Measurements from ENCODE around the gene SH3RF3. TPM values are rescaled to one million over a fixed set of nuclear protein-coding genes. Genes with fewer than 3 reads are reported as not detected.
A peak's percentile ranks its signal among the peaks of the same experiment; 100 is the strongest.

SH3RF3 gene
- total RNA-seq, 4 donors from 2014 or later, result 2.4 to 5.5 (median 2.9) TPM

DNA sequence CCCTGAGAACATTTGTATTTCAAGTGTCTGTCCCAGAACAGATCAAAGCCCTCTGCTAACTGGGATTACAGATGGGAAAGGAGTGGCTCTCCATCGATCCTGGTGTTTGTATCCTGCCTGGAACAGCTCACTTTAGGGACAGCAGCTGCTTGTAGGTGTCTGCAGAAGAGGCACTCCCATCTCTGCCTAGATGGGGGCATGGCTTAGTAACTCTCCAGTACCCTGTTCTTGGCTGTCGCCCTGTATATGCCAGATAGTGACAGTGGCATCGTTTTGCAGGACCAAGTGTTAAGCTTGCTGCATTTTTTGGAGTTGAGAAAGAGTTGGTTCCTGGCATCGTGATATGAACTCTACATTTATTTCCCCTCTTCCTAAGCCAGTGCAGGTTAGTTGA lies 189.9 kb downstream of the SH3RF3 start:
- no peaks in the 10 kb centered on the region for H3K9me3 ChIP-seq
- WGBS, 2 donors, result 28 to 33% methylated on average over 2 to 3 of the region's 4 CpGs
- H3K4me1 ChIP-seq, result peaks cover 11 to 71% (median 50%) of the 10 kb centered on the region in 3 donors
- no peaks in the 10 kb centered on the region for H3K36me3 ChIP-seq
- intact Hi-C loops (cut with DNase I), result no loop called here
- H3K27me3 ChIP-seq, result no peaks in the 10 kb centered on the region
- peak overlapping the region in 1 of 4 donors; percentile 39 for H3K4me3 ChIP-seq
- DNase-seq, result no peak
- peak overlapping the region; percentile 55 to 89 (median 75) for H3K27ac ChIP-seq
- TF ChIP-seq POLR2A (IDR thresholded peaks at IDR 0.05), result no peak
- TF ChIP-seq, protein P1, sequence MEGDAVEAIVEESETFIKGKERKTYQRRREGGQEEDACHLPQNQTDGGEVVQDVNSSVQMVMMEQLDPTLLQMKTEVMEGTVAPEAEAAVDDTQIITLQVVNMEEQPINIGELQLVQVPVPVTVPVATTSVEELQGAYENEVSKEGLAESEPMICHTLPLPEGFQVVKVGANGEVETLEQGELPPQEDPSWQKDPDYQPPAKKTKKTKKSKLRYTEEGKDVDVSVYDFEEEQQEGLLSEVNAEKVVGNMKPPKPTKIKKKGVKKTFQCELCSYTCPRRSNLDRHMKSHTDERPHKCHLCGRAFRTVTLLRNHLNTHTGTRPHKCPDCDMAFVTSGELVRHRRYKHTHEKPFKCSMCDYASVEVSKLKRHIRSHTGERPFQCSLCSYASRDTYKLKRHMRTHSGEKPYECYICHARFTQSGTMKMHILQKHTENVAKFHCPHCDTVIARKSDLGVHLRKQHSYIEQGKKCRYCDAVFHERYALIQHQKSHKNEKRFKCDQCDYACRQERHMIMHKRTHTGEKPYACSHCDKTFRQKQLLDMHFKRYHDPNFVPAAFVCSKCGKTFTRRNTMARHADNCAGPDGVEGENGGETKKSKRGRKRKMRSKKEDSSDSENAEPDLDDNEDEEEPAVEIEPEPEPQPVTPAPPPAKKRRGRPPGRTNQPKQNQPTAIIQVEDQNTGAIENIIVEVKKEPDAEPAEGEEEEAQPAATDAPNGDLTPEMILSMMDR (IDR thresholded peaks at IDR 0.05), result no peak

DNA sequence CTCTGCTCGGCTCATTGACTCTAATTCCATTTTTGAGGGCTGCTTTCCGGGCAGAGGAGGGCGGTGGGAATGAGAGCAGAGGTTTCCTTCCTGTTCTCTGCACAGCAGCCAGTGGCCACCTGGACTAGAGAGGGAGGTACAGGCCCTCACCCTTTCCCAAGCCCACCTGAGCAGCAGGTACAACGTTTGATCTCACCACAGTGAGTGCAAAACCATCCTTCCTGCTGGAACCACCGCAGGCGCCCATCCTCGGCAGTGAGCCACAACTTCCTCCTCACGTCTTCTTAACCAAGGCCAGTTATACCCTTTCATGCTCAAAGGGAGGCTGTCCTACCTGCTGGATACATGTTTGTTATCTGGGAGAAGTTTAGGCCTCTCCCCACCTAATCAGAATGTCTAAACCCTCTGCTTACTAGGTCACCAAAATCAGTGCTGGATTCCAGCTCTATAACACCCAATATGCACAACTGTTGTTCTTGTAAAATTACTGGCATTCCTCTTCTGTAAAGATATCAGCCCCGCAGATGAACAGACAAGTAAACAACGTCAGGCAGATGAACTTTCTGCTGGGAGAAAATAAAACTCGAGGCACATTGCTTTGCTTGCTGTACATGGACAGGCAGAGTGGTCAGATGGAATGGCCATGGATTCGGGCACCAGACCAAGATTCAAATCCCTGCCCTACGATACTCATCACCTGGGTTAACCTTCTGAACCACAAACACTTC lies 191.4 kb downstream of the SH3RF3 start:
- H3K4me3 ChIP-seq, result no peak overlapping the region
- no peaks in the 10 kb centered on the region for H3K27me3 ChIP-seq
- TF ChIP-seq, protein P1 (IDR thresholded peaks at IDR 0.05), result no peak
- no peak for TF ChIP-seq POLR2A (IDR thresholded peaks at IDR 0.05)
- intact Hi-C loops (cut with DNase I), result no loop called here
- no peaks in the 10 kb centered on the region for H3K9me3 ChIP-seq
- H3K36me3 ChIP-seq, result no peaks in the 10 kb centered on the region
- DNase-seq, result no peak
- peaks cover 12 to 85% (median 62%) of the 10 kb centered on the region in 3 donors for H3K4me1 ChIP-seq
- WGBS, 2 donors, result 57 to 71% methylated on average over 11 of the region's 13 CpGs
- peak overlapping the region in 3 of 4 donors; percentile 38 to 89 (median 87) for H3K27ac ChIP-seq

DNA sequence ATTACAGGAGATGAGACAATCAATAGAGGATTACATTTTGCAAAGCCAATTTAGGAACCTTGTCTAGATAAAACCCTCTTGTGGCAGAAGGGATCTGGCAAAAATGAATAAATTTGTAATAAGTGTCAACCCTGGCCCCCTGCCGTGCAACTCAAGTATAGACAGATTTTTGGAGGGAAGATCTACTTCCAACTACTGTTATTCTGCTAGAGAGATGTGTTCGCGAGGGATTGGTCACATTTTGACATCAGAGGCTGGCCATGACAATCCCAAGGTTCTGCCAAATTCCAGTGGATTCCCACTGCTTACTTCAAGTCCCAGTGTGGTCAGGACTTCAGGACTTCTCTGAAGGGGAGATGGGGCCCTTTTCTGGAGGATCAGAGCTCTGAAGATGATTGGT lies 192.6 kb downstream of the SH3RF3 start:
- Histone ChIP-seq H3K27ac (peak overlapping the region; percentile 72 to 89 (median 85)), H3K9me3 (no peaks in the 10 kb centered on the region), H3K36me3 (no peaks in the 10 kb centered on the region), H3K4me3 (peak overlapping the region in 1 of 4 donors; percentile 8), H3K4me1 (peaks cover 18 to 97% (median 72%) of the 10 kb centered on the region in 3 donors), H3K27me3 (no peaks in the 10 kb centered on the region)
- intact Hi-C loops (cut with DNase I), result no loop called here
- no peak for TF ChIP-seq POLR2A (IDR thresholded peaks at IDR 0.05)
- TF ChIP-seq, protein P1 (IDR thresholded peaks at IDR 0.05), result peak in 2 of 6 experiments; percentile 16 to 25
- DNase-seq, result no peak
- 57 to 78% methylated on average over 3 of the region's 3 CpGs for WGBS, 2 donors

DNA sequence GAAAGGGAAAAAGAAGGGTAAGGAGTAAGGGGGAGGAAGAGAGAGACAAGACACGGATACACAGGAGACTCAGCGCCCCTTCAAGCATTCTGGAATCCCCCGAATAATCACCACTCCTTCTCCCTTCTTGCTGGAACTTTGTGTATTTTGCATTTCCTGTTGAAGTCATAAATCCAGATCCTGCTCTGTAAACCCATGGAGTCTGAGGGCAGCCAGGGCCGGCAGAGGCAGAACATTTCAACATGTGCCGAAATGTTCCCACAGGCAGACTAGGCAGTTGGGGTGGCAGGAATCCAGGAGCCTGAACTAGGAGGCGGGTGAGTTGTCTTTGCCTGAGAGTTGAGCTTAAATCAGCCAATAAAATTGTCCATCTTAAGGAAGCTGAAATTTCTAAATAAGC lies 193.1 kb downstream of the SH3RF3 start:
- intact Hi-C loops (cut with DNase I), result no loop called here

DNA sequence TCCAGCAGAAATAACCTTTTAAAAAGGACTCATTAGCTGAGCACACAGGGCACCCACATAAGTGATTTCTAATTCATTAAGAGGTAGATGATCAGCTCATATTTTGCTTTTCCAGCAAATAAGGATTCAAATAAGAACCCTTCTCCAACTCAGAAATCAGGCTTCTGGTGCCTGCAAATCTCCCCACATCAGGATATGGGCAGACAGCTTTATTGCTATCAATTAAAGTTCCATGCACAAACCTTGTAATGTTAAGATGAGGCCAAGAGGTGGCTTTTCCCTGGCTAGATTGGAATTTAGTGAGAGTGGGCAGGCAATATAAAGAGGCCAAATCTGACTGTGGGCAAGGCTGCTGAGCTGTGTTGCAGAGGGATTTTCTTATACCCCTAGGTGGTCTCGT lies 193.6 kb downstream of the SH3RF3 start:
- TF ChIP-seq POLR2A (IDR thresholded peaks at IDR 0.05), result no peak
- TF ChIP-seq, protein P1 (IDR thresholded peaks at IDR 0.05), result no peak
- intact Hi-C loops (cut with DNase I), result no loop called here
- peaks cover 18 to 92% (median 68%) of the 10 kb centered on the region in 3 donors for H3K4me1 ChIP-seq
- no peak overlapping the region for H3K4me3 ChIP-seq
- peak overlapping the region; percentile 44 to 89 (median 85) for H3K27ac ChIP-seq
- WGBS, 2 donors, result 64 to 78% methylated on average over 1 of the region's 1 CpG
- H3K27me3 ChIP-seq, result no peaks in the 10 kb centered on the region
- DNase-seq, result no peak
- no peaks in the 10 kb centered on the region for H3K36me3 ChIP-seq
- H3K9me3 ChIP-seq, result no peaks in the 10 kb centered on the region

More for the DNA sequence above, 193.1 kb downstream of the SH3RF3 start:
- WGBS, 2 donors, result 19 to 28% methylated on average over 4 to 6 of the region's 6 CpGs
- DNase-seq, result peak; percentile 28
- peak overlapping the region in 1 of 4 donors; percentile 8 for H3K4me3 ChIP-seq
- H3K9me3 ChIP-seq, result no peaks in the 10 kb centered on the region
- no peaks in the 10 kb centered on the region for H3K36me3 ChIP-seq
- no peaks in the 10 kb centered on the region for H3K27me3 ChIP-seq
- no peak for TF ChIP-seq POLR2A (IDR thresholded peaks at IDR 0.05)
- TF ChIP-seq, protein P1 (IDR thresholded peaks at IDR 0.05), result no peak
- H3K4me1 ChIP-seq, result peaks cover 18 to 97% (median 73%) of the 10 kb centered on the region in 3 donors
- peak overlapping the region; percentile 72 to 89 (median 85) for H3K27ac ChIP-seq
